Adipocyte (in vitro differentiated cells): ENCODE measurements around the gene RASSF3.
"Not testable (repeated sequence)": the region's sequence is repeated elsewhere in the genome, so short reads cannot be mapped to it uniquely, and the experiment has no call there.

Experiments used
- DNase-seq: peaks from one replicate; pipeline ENCODE4 v3.0.0-alpha.2; 2015; ENCODE audit warnings: low read depth
- H3K27me3 ChIP-seq: replicated peaks from 2 replicates; pipeline ENCODE4 v1.7.0; 2013; ENCODE audit warnings: mild to moderate bottlenecking, low read length, moderate library complexity; ENCODE audit not compliant: control insufficient read depth, insufficient read depth
- H3K36me3 ChIP-seq: 2 replicates; pipeline ENCODE4 v1.7.0; 2013; ENCODE audit warnings: low read length, mild to moderate bottlenecking, moderate library complexity; ENCODE audit not compliant: control insufficient read depth, insufficient read depth, severe bottlenecking
- H3K4me1 ChIP-seq: 2 replicates; pipeline ENCODE4 v1.7.0; 2013; ENCODE audit warnings: mild to moderate bottlenecking, low read length, moderate library complexity; ENCODE audit not compliant: control insufficient read depth, insufficient read depth
- H3K4me3 ChIP-seq: 2 replicates; pipeline ENCODE4 v1.7.0; 2013; ENCODE audit warnings: mild to moderate bottlenecking, low read length, moderate library complexity
- H3K9ac ChIP-seq: 2 replicates; pipeline ENCODE4 v1.7.0; 2013; ENCODE audit warnings: mild to moderate bottlenecking, low read length, moderate library complexity
- H3K9me3 ChIP-seq: 2 replicates; pipeline ENCODE4 v1.7.0; 2013; ENCODE audit warnings: mild to moderate bottlenecking, low read length, moderate library complexity; ENCODE audit not compliant: control insufficient read depth

Gene RASSF3

GRCh38 chr12:64598831-64599230 is 11.5 kb upstream of the RASSF3 start:
- H3K9me3 ChIP-seq = no peaks in the 10 kb centered on the region
- DNase-seq = no peak

GRCh38 chr12:64600164-64600561 is 10.1 kb upstream of the RASSF3 start:
- no peak for DNase-seq
- Histone ChIP-seq H3K27me3 (no peaks in the 10 kb centered on the region), H3K9me3 (no peaks in the 10 kb centered on the region), H3K9ac (no peak overlapping the region), H3K4me3 (no peak overlapping the region), H3K4me1 (no peaks in the 10 kb centered on the region), H3K36me3 (no peaks in the 10 kb centered on the region)

More at GRCh38 chr12:64598831-64599230, 11.5 kb upstream of the RASSF3 start:
- Histone ChIP-seq H3K27me3 (no peaks in the 10 kb centered on the region), H3K4me1 (no peaks in the 10 kb centered on the region), H3K9ac (no peak overlapping the region), H3K4me3 (no peak overlapping the region), H3K36me3 (no peaks in the 10 kb centered on the region)

DNA sequence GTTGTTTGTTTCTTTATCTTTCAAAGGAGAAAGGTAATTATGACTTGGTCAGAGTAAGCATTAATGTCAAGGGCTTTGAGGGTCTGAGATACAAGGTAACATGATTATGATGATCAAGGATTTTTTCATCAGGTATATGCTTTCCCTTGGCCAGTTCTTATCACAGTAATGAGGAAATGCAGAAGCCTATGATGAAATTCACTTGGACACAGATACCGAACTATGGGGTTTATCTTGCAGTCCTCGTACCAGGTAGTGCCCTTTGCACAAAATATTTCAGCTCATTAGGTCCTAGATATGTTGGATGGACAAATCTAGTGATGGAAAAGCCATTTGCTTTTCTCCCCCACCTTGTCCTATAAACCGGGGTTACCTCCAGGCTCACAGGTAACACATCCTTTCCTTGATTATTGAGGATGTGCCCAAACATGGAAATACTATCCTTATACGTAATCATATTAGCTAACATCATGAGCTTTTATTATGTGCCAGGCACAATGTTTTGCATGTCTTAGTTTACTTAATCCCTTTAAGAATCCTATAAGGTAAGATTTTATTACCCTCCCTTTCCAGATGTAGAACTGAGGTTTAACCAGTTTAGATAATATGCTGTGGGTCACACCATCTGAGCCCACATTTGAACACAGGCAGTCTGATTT is 7.0 kb upstream of the RASSF3 start:
- no peaks in the 10 kb centered on the region for H3K4me1 ChIP-seq
- H3K4me3 ChIP-seq = no peak overlapping the region
- H3K9ac ChIP-seq = no peak overlapping the region
- no peaks in the 10 kb centered on the region for H3K36me3 ChIP-seq
- no peaks in the 10 kb centered on the region for H3K27me3 ChIP-seq
- no peaks in the 10 kb centered on the region for H3K9me3 ChIP-seq
- DNase-seq = no peak

GRCh38 chr12:64608901-64609535 is 1.3 kb upstream of the RASSF3 start:
- H3K4me3 ChIP-seq = peak overlapping the region; percentile 92
- H3K4me1 ChIP-seq = peaks cover 23% of the 10 kb centered on the region
- H3K36me3 ChIP-seq = no peaks in the 10 kb centered on the region
- peak; percentile 64 for DNase-seq
- H3K27me3 ChIP-seq = no peaks in the 10 kb centered on the region
- peak overlapping the region; percentile 74 for H3K9ac ChIP-seq
- H3K9me3 ChIP-seq = no peaks in the 10 kb centered on the region

- H3K9ac ChIP-seq = peak overlapping the region; percentile 74
- H3K36me3 ChIP-seq = no peaks in the 10 kb centered on the region
- H3K4me1 ChIP-seq = peaks cover 23% of the 10 kb centered on the region
- no peaks in the 10 kb centered on the region for H3K9me3 ChIP-seq
- no peaks in the 10 kb centered on the region for H3K27me3 ChIP-seq
- DNase-seq = peak; percentile 57
- H3K4me3 ChIP-seq = peak overlapping the region; percentile 92
Observed at GRCh38 chr12:64609536-64610078, 688 bp upstream of the RASSF3 start.

DNA sequence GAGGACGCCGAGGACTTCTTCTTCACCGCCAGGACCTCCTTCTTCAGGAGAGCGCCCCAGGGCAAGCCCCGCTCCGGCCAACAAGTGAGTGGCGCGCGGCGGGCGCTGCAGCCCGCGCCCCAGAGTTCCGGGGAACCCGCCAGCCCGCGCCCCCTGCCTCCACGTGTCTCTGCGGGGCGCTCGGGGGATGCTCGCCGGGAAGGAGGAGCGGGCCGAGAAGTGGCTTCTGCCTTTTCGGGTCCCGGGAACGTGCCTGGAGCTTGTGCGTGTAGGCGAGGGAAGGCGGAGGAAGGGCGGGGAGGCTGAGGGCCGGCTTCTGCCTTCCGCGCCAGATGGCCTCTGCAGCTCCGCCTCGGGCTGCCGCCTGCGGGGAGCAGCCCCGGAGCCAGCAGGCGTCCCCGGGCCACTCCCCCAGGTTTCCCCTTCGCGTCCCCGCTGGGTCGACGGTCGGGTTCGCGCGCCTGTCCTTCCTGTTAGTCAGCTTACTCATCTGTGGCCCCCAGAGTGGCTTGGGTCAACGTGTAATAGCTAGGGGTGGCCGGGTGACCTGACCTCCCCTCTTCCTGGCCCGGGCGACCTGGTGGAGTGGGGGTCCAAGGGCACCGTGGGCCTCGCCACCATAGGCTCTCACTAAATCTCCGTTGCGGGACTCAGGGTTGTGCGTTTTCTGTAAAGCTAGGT is 505 bp downstream of the RASSF3 start:
- Histone ChIP-seq H3K9ac (peak overlapping the region; percentile 88), H3K9me3 (no peaks in the 10 kb centered on the region), H3K4me3 (peak overlapping the region; percentile 92), H3K4me1 (peaks cover 27% of the 10 kb centered on the region), H3K27me3 (no peaks in the 10 kb centered on the region), H3K36me3 (no peaks in the 10 kb centered on the region)
- peak; percentile 75 for DNase-seq

DNA sequence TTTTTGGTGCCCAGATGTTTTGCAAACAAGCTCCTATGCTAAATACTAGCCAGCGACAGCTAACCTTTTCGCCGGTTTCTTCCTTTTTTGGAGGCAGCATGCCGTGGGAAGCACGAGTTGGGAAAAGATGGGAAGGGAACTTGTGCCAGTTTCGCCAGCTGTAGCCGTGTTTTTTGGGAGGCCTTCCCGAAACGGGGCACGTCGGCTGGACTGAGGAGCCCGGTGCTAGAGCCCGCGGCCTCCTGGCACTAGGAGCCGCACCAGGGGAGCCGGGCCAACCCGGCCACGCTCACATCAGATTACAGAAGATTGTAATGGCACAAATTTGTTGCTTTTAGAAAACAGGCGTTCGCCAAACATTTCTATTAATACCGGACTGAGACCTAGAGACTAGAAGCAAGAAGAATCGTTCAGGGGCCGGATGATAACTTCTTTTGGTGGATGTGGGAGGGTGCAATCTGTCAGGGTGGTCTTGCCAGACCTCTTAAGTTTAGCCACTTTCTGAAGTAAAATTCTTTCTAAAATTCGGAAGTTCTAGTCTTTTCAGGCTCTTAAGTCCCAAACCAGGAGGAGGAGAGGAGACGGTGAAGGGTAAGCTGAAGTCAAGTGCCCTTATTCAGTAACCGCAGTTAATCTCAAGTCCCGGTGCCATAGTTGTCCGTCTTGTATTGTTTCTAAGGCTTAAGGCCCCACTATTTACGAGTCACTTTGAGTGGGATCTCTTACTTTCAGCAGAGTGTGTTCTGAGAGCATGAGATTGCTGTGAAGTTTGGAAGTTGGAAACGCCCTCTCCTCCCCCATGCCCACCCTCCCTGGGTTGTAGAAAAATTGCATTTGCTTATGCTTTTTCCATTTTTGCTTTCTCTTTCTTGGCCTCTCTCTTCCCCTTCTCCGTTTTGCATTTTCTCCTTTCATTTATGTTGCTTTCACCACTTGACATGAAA is 1.3 kb downstream of the RASSF3 start:
- Histone ChIP-seq H3K4me1 (peaks cover 35% of the 10 kb centered on the region), H3K9ac (peak overlapping the region; percentile 88), H3K36me3 (no peaks in the 10 kb centered on the region), H3K9me3 (no peaks in the 10 kb centered on the region), H3K27me3 (no peaks in the 10 kb centered on the region), H3K4me3 (peak overlapping the region; percentile 92)
- DNase-seq = peak; percentile 74

DNA sequence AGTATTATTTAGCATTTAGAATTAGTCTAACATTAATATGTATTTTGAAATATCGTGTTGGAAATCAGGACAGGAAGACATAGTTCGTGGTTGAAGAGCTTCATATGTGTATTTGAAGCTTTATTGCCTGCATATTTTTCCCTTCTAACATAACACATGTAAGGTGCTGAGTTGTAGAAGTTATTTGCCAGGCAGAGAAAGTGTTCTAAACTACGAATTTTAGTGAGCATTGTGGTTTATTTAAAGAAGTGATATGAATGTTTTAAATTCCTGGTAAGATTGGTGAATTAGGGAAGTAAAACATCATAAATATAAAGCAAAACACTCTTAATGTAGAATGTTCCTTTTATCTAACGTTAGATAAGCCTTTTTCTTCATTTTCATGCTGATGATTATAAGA is 2.5 kb downstream of the RASSF3 start:
- no peak overlapping the region for H3K9ac ChIP-seq
- peaks cover 46% of the 10 kb centered on the region for H3K4me1 ChIP-seq
- H3K9me3 ChIP-seq = no peaks in the 10 kb centered on the region
- H3K4me3 ChIP-seq = no peak overlapping the region
- no peaks in the 10 kb centered on the region for H3K27me3 ChIP-seq
- no peaks in the 10 kb centered on the region for H3K36me3 ChIP-seq
- no peak for DNase-seq

- not testable (repeated sequence) for H3K9ac ChIP-seq, H3K36me3 ChIP-seq, H3K9me3 ChIP-seq, H3K4me3 ChIP-seq, H3K27me3 ChIP-seq, DNase-seq
- H3K4me1 ChIP-seq = peaks cover 48% of the 10 kb centered on the region
Observed at GRCh38 chr12:64613775-64614398, 3.6 kb downstream of the RASSF3 start.

DNA sequence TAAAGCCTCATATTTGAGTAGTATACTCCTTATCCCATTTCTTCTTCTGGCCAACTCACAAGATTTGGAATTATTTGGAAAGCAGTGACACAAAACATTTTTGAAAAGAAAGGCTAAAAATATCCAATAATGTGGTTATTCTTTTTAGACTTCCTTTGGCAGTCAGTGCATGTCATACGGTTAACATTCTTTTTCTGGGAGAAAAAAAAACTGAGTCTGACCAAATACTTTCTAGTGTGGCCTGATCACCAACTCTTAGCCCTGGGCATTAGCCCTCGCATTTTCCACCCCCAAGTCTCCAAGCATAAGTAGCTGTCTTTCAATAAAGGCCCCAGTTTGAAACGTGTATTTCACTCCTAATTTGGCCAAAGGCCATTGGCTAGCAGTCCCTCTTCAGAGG is 5.9 kb downstream of the RASSF3 start:
- peak overlapping the region; percentile 27 for H3K9ac ChIP-seq
- H3K4me3 ChIP-seq = peak overlapping the region; percentile 38
- peaks cover 50% of the 10 kb centered on the region for H3K4me1 ChIP-seq
- peak; percentile 62 for DNase-seq
- H3K27me3 ChIP-seq = no peaks in the 10 kb centered on the region
- no peaks in the 10 kb centered on the region for H3K36me3 ChIP-seq
- no peaks in the 10 kb centered on the region for H3K9me3 ChIP-seq
